Measurements from ENCODE around the gene ZNF454.

The ZNF454 gene

GRCh38 chr5:179008667-179009066, 67.7 kb downstream of the ZNF454 start:
- Mint-ChIP-seq H3K9me3 (peaks cover 66% of the 10 kb centered on the region), H3K4me1 (ENCODE audit: low read depth) (no peaks in the 10 kb centered on the region), H3K4me3 (no peak overlapping the region), H3K27ac (no peak overlapping the region), H3K27me3 (no peaks in the 10 kb centered on the region), H3K36me3 (ENCODE audit: low read depth) (no peaks in the 10 kb centered on the region)
- intact Hi-C loops (cut with micrococcal nuclease) = no loop called here

Data from dendritic cell treated with granulocyte-macrophage colony-stimulating factor and Interleukin-4, amounts not matched to agents 40 ng/mL and 50 ng/mL, for 4 days (primary cell).